Astrocyte (in vitro differentiated cells and primary cell): ENCODE measurements around the gene CST3.

ENCODE experiments used
- EZH2 ChIP-seq: IDR thresholded peaks from 2 replicates; pipeline ENCODE4 v1.6.1; 2012; ENCODE audit warnings: mild to moderate bottlenecking, low read length, inconsistent platforms; ENCODE audit not compliant: insufficient read depth
- TF ChIP-seq, protein P1 (sequence below): IDR thresholded peaks from 2 replicates; pipeline ENCODE4 v1.5.1; 2011; ENCODE audit warnings: low read depth, mild to moderate bottlenecking, inconsistent platforms, low read length, moderate library complexity; ENCODE audit not compliant: insufficient read depth

- TF ChIP-seq, protein P1, sequence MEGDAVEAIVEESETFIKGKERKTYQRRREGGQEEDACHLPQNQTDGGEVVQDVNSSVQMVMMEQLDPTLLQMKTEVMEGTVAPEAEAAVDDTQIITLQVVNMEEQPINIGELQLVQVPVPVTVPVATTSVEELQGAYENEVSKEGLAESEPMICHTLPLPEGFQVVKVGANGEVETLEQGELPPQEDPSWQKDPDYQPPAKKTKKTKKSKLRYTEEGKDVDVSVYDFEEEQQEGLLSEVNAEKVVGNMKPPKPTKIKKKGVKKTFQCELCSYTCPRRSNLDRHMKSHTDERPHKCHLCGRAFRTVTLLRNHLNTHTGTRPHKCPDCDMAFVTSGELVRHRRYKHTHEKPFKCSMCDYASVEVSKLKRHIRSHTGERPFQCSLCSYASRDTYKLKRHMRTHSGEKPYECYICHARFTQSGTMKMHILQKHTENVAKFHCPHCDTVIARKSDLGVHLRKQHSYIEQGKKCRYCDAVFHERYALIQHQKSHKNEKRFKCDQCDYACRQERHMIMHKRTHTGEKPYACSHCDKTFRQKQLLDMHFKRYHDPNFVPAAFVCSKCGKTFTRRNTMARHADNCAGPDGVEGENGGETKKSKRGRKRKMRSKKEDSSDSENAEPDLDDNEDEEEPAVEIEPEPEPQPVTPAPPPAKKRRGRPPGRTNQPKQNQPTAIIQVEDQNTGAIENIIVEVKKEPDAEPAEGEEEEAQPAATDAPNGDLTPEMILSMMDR = no peak
- TF ChIP-seq EZH2 = no peak
Observed at GRCh38 chr20:23585808-23586734, 51.7 kb downstream of the CST3 start.
